Suppressor macrophage (primary cell): ENCODE data around the gene RGSL1.
A peak's percentile ranks its signal among the peaks of the same experiment; 100 is the strongest.

Source experiments
- DNase-seq, 4 experiments: peaks; one replicate each; pipeline ENCODE4 v3.0.0-alpha.2; 2020 to 2022

The RGSL1 gene

GRCh38 chr1:182549346-182549745, 99.4 kb downstream of the RGSL1 start:
- no peak for DNase-seq

DNA sequence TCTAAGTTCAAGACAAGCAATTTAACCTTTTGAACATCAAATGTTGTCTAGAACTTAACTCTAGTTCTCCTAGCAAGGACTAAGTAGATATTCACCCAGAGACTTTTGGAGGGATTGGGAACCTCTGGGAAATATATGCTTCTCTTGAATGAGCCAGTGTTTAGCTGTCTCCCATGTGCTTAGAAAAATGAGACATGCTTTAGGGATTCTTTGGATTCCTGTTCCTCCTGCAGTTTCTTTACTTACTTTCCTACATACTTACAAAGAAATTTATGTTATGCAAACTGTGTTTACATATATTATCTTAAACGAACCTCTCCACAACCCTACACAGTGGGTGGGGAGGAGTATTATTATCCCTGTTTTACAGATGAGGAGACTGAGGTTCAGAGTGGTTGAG, 99.9 kb downstream of the RGSL1 start:
- DNase-seq, result no peak

DNA sequence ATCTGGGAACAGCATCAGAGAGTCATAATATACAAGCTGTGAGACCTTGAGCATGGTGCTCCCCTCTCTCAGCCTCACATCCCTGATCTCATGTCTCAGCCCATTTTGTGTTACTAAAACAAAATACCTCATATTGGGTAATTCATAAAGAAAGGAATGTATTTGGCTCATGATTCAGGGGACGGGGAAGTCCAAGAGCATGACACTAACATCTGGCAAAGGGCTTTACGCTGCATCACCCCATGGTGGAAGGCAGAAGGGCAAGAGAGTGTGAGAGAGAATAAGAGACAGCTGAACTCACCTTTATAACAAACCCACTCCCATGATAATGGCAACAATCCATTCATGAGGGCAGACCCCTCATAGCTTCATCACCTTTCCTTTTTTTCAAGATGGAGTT, 102.6 kb downstream of the RGSL1 start:
- no peak for DNase-seq

GRCh38 chr1:182555493-182555892, 105.5 kb downstream of the RGSL1 start:
- no peak for DNase-seq

DNA sequence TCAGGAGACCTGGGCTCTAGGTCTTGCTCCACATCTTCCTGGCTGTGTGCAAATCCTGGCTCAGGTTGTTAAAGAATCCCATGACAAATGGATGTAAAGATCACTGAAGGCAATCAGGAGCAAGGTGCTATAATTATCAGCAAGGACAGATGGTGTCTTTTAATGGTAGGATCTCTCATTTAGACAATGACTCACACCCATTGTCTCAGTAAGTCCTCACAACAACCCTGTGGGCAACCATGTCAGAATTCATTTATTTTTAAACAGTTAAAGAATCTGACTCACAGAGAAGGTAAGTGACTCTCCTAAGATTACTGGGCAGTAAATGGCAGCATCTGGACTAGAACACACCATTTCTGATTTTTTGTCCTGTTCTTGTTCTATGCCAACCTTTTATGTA, 106.3 kb downstream of the RGSL1 start:
- no peak for DNase-seq

DNA sequence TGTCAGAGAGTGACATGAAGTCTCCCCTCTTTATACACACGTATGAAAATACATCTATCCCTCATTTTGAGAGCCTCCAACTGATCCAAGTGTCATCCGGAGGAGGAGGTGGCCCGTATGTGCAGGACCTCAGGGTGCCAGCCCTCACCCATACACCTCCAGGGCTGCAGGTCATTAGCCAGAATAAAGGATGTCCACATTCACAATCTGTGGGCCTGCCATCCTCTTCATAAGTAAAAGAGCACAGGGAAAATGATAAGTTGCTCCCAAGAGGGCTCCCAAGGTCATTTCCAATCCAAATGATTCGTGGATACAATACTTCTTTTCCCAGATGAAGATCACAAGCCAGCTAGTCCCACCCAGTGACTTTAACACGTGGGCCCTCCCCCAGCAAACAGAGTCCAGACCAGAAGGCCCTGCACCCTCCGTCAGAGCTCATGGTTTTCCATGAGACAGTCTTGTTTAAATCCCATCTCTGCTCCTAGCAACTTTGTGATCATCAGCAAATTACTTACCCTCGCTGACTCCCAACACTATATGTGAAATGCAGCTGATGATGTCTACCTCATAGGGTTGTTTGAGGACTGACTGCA, 110.5 kb downstream of the RGSL1 start:
- DNase-seq, result no peak

DNA sequence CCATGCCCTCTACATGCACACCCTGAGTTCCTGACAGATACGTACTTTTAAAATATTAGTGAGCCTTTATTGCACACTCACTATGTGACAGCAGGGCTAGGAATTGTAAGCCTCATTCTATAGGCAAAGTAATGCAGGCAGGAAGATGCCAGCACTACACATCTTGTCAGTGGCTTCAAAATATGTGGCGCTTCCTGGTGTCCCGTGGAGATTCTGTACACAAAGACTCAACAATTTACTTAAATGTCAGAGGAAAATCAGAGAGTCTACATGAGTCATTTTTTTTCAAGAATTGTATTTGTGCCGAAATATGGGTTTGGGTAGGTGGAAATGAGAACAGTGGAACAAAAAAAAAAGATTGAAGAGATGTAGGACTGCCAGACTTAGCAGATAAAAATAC, 111.5 kb downstream of the RGSL1 start:
- DNase-seq, result no peak

DNA sequence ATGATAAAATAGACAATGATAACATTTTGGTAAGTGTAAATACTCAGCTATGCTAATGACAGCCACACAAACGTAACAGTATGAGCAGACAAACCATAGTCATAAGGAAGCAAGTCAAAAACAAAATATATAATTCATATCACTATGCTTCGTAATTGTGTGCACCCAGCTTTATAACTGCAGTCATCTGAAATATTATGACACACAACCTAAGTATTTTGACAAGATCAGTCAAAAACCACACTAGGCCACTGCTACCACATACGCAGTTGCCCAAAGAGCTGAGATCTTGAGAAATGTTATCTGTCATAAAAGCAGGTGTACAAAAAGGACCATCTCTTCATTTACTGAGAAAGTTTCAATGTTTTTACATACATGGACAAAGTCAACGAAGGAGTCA, 113.1 kb downstream of the RGSL1 start:
- no peak for DNase-seq

DNA sequence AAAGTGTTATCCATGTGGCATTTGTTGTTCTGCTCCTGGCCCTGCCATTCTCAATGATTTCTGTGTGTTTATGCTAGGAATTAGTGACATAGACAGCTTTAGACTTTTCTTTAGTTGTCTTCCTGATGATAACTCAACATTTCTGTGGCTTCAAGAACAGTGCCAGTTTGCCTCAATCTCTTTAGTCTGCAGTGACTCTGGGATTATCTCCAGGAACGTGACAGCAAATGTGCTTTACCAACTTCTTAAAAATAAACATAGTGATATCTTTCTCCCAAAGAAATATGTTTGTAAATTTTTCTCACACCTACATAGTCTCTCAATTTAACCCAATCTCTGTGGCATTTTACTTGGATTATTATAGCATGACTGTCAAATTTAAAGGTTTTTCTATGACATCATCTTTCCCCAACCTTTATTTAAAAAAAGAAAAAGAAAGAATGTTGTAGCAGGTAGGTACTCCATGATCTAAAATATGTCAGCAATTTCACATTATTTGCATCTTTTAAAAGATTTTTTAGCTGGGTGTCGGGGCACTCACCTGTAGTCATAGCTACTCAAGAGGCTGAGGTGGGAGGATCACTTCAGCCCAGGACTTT, 114.6 kb downstream of the RGSL1 start:
- DNase-seq, result no peak

GRCh38 chr1:182565537-182565936, 115.6 kb downstream of the RGSL1 start:
- no peak for DNase-seq

DNA sequence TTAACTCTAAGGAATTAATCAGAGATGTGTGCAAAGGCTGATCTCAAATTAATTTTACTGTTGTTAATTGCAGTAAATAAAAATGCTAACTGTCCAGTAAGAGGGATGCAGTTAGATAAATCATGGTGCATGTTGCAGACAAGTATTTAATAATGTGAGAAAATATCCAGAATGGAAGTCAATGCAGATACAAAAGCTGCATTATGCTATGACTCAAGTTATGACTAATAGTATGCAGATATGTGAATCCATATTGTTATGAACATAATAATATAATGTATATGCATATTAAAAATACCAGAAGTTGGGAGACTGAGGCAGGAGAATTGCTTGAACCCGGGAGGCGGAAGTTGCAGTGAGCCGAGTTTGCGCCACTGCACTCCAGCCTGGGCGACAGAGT, 117.7 kb downstream of the RGSL1 start:
- DNase-seq, result no peak

DNA sequence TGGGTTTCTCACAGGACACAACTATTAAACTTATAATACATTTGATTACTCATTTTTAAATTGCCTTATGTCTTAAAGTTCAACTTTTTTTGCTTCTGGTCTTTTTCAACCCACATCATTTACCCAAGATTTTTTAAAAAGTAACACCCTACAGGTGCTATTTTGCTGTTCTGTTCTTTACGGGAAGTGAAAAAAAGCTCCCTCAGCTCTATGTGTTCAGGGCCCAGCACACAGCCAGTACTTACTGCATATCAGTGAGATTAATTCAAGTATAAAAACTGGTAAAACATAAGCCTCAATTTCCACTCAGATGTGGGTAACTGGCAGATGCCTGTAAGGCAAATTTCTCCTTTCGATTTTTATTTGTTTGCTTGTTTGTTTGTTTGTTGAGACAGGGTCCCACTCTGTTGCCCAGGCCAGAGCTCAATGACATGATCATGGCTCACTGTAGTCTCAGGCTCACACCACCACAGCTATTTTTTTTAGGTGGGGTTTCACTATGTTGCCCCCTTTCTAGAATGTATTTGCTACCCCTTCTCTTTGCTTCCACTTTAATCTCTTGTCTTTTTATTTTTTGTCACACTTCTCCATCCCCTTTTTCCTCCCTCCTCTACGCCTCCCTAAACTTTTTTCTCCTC, 118.8 kb downstream of the RGSL1 start:
- no peak for DNase-seq

DNA sequence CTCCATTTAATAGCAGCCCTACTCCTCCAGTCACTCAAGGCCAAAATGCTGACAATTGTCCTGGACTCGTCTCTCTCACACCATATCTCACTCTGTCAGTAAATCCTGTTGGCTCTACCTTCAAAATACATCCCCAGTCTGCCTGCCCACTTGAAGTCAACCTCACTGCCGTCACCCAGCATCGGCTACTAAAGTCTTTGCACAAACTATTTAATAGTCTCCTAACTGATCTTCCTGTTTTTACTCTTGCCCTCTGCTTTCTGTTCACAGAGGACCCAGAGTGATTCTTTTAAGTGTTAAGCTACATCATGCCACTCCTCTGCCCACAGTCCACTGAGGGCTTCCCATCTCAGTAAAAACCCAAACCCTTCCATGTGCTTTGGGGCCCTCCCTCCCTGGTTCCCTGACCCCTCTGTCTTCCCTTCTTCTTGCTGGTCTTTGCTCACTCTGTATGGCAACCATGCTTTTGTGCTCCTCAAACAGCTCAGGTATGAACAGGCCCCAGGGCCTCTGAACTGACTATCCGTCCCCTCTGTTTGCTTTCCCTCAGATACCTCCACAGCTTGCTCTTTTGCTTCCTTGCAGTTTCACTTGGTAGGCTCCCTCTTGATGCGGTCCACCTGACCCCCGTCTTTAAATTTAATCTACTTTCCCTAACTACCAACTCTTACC, 120.1 kb downstream of the RGSL1 start:
- no peak for DNase-seq

DNA sequence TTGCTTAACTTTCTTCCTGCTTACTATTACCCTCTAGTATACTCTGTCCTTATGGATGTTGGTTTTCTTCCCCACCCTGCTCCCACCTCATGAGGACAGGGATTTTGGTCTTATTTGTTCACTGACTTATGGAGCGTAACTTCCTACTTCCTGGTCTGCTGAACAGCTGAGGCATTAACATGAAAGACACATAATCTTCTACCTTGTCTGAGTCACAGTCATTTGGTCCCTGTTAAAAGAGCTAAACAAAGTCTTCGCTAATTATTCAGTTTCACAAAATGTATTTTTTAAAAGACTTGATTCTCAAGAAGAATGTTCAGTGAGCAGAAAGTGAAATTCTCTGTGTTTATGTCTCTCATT, 120.6 kb downstream of the RGSL1 start:
- DNase-seq, result no peak

- DNase-seq, result no peak
Measured at GRCh38 chr1:182574156-182574555, 124.2 kb downstream of the RGSL1 start.

DNA sequence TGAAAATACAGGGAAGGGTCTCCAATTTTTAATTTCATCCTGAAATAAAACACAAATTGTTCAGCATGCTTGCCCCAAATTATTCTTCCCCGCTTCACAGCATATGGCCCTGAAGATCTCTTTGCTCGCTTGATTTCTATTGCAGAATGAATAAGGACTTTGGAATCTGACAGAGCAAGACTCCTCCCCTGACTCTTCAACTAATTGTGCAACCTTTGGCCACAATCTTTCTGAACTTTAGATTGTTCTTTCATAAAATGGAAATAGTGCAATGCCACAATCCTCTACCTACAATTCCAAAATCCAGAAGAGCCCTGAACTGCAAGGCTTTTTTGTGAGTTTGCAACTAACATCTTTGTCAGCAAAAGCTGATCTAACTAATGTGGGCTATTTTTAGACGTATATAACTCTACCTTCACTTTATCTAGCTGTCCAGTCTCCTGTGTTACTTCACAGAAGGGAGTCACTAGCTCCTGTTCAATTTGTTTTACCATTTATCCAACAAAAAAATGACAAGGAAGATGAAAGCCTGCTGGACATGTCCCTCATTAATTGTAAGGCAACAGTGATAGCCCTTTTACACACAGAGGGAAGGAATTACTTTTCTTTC, 125.7 kb downstream of the RGSL1 start:
- no peak for DNase-seq

GRCh38 chr1:182580736-182581135, 130.8 kb downstream of the RGSL1 start:
- DNase-seq, result no peak

DNA sequence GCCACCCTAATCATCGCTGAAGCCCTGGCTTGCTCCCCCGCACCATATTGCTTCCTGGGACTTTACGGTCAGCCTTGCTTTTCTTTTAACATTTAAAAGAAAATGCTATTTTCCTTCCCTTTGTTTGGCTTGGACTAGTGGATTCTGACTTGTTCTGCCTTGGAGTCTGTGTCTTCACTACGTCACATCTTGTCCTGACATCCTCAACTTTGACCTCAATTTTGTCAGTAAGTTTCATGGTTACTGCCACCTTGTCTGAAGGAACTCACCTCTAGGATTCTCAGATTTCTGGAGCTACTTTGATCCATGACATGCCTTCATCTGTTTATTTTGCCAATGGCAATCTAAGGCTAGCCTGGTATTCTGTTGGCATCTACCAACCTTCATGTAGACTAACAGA, 134.8 kb downstream of the RGSL1 start:
- DNase-seq, result no peak

DNA sequence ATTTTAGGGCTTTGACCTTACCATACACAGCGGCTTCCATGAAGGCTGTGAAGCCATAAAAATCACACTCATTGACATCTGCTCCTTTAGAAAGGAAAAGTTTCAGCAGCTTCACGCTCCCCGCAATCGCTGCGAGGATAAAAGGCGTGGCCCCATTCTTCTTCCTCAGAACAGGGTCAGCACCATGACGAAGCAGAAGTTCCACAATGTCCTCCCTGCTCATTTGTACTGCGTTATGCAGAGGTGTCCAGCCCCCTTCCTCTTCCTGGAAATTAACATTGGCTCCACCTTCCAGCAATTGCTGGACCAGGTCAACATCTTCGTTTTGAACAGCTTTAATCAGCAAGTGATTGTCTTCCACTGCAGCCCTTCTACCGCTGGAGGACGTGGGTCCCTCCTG, 136.4 kb downstream of the RGSL1 start:
- no peak for DNase-seq

DNA sequence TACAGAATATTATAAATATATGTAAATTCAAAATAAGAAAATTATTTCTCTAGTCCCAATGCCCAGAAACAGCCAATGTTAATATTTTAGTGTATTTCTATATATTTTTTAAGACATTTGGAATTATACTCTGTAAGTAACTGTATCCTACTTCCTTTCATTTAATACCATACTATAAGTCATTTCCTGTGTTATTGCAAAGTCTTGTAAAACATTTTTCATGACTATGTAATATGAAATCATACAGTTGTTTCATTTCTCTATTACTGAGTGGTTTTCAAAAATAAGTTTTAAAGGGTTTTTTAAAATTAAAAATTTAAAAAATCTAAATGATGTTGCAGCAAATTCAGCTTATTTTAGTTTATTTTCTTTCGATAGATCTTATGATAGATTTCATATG, 137.1 kb downstream of the RGSL1 start:
- peak in 1 of 4 experiments; percentile 40 for DNase-seq

DNA sequence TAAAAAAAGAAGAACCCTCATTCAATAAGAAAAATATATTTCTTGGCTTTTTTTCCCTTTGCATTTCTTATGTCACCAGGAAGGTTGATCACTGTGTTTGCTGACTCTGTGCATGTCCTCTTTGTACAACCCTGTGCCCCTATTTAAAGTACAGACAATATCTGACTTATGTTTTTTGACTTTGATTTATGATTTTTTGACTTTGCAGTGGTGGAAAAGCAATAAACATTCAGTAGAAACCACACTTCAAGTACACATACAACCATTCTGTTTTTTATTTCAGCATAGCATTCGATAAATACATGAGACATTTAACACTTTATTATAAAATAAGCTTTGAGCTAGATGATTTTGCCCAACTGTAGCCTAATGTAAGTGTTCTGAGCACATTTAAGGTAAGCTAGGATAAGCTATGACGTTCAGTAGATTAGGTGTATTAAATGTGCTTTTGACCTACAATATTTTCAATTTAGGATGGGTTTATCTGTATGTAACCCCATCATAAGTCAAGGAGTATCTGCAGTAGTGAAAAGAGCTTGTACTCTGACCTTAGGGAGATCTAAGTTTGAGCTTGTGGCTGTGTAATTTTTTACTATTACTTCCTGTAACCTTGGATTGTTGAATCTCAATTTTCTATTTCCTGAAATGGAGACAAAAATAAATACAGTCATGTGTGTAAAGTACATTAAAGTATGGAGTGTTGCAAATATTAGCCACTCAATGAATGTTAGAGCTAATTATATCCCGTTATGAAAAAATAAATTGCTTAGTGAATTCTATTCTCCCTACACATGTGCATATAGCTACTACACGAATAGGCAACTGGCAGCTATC, 137.9 kb downstream of the RGSL1 start:
- peak in 1 of 4 experiments; percentile 28 for DNase-seq
